Mononuclear cell (primary cell): ENCODE results near the gene RASAL3. TPM values are rescaled to one million over a fixed set of nuclear protein-coding genes. Genes with fewer than 3 reads are reported as not detected.
"Not testable (repeated sequence)": the region's sequence is repeated elsewhere in the genome, so short reads cannot be mapped to it uniquely, and the experiment has no call there.

Source experiments
- H3K27me3 ChIP-seq: 2 replicates; pipeline ENCODE4 v1.6.0; 2011; ENCODE audit warnings: low read length, control low read depth; ENCODE audit not compliant: insufficient read depth
- H3K4me1 ChIP-seq: 2 replicates; pipeline ENCODE4 v1.5.1; 2011; ENCODE audit warnings: mild to moderate bottlenecking, low read length, control low read depth; ENCODE audit not compliant: insufficient read depth
- H3K4me3 ChIP-seq: 2 replicates; pipeline ENCODE4 v1.5.1; 2011; ENCODE audit warnings: mild to moderate bottlenecking, low read length, moderate library complexity
- H3K9me3 ChIP-seq: 2 replicates; pipeline ENCODE4 v1.5.1; 2011; ENCODE audit warnings: low read depth, mild to moderate bottlenecking, control low read depth, low read length
- total RNA-seq: library from RNA; depleted of rRNA; stranded (reverse); fragments of >200 nt; gene quantifications from one replicate; pipeline ENCODE4 v1.2.3, GENCODE V29; 2012

RASAL3 gene
- total RNA-seq, 1 donor, result 31.3 TPM

DNA sequence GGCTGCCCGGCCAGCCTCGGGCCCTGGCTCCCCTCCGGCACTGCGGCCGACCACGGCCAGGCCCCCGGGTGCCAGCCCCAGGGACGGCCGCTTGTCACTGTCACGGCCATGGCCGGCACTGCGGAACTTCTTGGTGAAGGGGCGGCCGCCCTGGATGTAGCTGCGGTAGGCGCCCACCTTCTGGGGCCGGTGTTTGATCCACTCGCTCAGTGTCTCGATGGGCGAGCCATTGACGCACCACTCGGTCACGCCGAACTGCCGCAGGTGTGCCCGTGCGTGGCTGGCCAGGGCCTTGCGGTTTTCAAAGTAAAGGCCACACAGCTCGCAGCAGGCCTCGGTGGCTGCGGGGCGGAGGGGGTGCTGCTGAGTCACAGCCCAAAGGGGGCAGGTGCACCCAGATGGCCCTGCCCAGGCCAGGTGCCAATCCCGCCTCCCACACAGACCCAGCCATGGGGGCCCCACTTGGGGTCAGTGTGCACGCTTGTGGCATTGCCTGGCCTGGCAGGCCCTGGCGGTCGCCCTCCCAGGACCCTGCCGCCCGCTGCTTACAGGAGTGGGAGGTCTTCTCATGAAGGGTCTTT, 39.6 kb downstream of the RASAL3 start:
- Histone ChIP-seq H3K4me1 (peaks cover under 1% of the 10 kb centered on the region), H3K9me3 (no peaks in the 10 kb centered on the region), H3K4me3 (no peak overlapping the region), H3K27me3 (no peaks in the 10 kb centered on the region)

- Histone ChIP-seq H3K4me1 (peaks cover 6% of the 10 kb centered on the region), H3K27me3 (no peaks in the 10 kb centered on the region), H3K4me3 (no peak overlapping the region), H3K9me3 (no peaks in the 10 kb centered on the region)
These were observed 40.2 kb downstream of the RASAL3 start for GRCh38 chr19:15424121-15424520.

- no peaks in the 10 kb centered on the region for H3K27me3 ChIP-seq
- peaks cover 7% of the 10 kb centered on the region for H3K4me1 ChIP-seq
- H3K4me3 ChIP-seq, result no peak overlapping the region
- no peaks in the 10 kb centered on the region for H3K9me3 ChIP-seq
These were observed 41.2 kb downstream of the RASAL3 start for GRCh38 chr19:15423130-15423529.

DNA sequence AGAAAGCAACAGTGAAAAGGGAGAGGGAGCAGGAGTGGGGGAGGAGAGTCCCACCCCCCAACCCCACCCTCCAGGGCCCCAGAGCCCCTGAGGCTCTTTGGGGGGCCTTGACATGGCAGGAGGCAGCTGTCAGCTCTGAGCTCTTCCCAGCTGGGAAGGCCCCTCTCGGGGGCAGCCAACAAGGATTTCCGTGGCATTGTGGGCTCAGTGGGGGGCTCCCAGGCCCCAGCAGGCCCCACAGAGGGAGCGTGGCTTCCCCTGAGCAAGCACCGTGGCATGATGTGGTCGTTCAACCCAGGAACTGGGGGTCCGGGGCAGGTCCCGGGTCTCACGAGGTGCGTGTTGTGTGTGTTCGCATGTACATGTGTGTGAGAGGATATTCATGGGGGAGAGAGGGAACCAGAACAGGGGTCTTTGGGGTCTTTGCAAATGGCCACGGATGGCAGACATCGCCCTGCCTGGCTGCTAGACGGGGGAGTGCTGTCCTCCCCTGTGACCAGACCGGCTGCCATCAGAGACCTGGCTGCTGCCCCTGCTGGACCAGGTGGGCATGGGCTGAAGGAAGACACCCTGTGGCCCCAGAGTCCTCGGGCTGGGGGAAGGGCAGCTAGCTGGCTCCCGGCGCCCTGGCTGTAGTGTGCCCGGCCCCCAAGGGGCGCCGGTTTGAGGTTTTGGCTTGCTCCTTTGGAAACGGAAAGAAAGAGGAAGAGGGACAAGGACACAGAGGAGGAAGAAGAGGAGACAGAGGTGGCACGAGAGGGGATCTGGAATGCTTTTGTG, 41.9 kb downstream of the RASAL3 start:
- no peaks in the 10 kb centered on the region for H3K27me3 ChIP-seq
- H3K4me3 ChIP-seq, result no peak overlapping the region
- peaks cover 14% of the 10 kb centered on the region for H3K4me1 ChIP-seq
- no peaks in the 10 kb centered on the region for H3K9me3 ChIP-seq

DNA sequence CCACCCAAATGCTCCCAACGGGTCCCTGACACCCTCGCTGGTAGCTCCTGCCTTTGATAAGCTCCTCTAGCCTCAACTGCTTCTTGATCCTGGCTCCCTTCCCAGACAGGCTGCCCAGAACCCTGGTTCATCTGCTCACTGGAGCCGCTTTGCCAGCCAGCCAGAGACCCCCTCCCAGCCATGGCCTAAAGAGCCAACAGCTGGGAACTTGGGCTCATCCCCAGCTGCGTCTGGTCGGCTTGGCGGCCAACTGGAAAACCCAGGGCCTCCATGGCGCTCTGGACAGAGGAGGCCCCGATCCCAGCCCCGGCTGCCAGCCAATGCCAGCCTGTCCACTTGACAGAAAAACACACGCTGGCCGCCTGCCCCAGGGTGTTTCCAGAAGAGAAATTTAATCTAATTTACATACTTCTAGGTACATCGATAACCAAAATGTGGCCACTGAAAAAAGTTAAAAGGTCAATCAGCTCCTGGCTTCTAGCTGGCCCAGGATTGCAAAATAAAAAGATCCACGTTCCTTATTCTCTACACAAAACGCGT, 42.6 kb downstream of the RASAL3 start:
- Histone ChIP-seq H3K4me3 (no peak overlapping the region), H3K9me3 (no peaks in the 10 kb centered on the region), H3K27me3 (no peaks in the 10 kb centered on the region), H3K4me1 (peaks cover 21% of the 10 kb centered on the region)

GRCh38 chr19:15421136-15421695, 43.1 kb downstream of the RASAL3 start:
- Histone ChIP-seq H3K4me3 (no peak overlapping the region), H3K9me3 (no peaks in the 10 kb centered on the region), H3K27me3 (no peaks in the 10 kb centered on the region), H3K4me1 (peaks cover 25% of the 10 kb centered on the region)

GRCh38 chr19:15419413-15420025, 44.8 kb downstream of the RASAL3 start:
- Histone ChIP-seq H3K9me3 (no peaks in the 10 kb centered on the region), H3K4me3 (no peak overlapping the region), H3K27me3 (no peaks in the 10 kb centered on the region), H3K4me1 (peaks cover 32% of the 10 kb centered on the region)

GRCh38 chr19:15418579-15419412, 45.5 kb downstream of the RASAL3 start, which contains the start of gene AKAP8L:
AKAP8L (minus strand) TSS chr19:15418988; CDS start chr19:15418923, 65 bp downstream.
- Histone ChIP-seq H3K9me3 (no peaks in the 10 kb centered on the region), H3K27me3 (no peaks in the 10 kb centered on the region), H3K4me1 (peaks cover 32% of the 10 kb centered on the region), H3K4me3 (peak within 1 kb of the TSS; percentile 77)

DNA sequence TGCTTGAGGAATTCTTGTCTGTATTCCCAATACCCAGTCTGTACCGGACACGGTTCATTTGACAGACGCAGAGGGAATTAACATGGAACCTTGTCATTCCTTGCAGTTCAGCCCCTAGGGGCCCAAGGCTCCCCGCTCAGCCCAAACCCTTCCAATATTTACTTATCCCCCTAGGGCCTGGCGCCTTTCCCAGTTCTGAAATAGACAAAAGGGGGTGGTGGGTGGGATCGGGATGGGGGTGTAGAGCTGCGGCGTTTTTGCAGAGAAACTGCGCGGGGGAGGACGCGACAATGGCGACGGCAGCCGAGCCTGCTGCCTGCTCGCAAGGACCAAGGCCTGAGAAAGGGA, 46.1 kb downstream of the RASAL3 start:
- H3K9me3 ChIP-seq, result no peaks in the 10 kb centered on the region
- no peaks in the 10 kb centered on the region for H3K27me3 ChIP-seq
- peaks cover 35% of the 10 kb centered on the region for H3K4me1 ChIP-seq
- peak overlapping the region; percentile 77 for H3K4me3 ChIP-seq

DNA sequence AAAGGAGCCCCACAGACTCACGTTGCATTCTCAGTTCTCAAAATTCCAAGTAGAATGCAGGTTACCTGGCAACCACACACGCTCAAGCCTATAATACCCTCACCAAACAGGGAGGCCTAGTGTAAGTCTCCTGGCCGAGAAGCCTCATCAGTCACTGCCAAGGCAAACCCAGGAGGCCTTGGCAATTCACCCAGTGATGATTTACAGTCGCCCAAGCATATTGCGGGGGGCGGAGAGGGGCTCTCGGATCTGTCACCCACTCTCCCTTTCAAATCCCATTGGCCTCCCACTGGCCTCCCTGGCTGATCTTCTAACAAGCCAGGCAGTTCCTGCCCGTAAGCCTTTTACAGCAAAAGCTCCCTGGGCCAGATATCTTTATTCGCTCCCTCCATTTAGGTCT, 46.6 kb downstream of the RASAL3 start:
- Histone ChIP-seq H3K27me3 (no peaks in the 10 kb centered on the region), H3K4me3 (peak overlapping the region; percentile 77), H3K9me3 (no peaks in the 10 kb centered on the region), H3K4me1 (peaks cover 40% of the 10 kb centered on the region)

DNA sequence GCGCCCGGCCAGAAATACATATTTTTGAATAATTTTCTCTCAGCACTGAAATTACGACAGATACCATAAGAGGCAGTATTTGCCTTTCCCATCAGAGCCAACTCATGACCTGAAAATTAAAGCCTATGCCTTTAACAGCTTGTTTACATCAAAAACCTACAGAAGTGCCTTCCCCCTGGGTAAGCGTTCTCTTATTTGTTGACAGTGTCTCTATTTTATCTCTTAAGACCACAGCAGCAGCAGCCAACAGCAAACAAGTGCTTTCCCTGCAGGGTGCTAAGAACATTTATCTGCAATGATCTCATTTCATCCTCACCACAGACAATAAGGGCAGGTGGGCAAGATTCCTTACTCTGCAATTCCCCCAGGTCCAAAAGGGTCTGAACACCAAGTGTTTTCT, 51.5 kb downstream of the RASAL3 start:
- Histone ChIP-seq H3K27me3 (no peaks in the 10 kb centered on the region), H3K4me1 (peaks cover 30% of the 10 kb centered on the region), H3K9me3 (no peaks in the 10 kb centered on the region)

GRCh38 chr19:15411351-15411750, 53.0 kb downstream of the RASAL3 start:
- not testable (repeated sequence) for H3K27me3 ChIP-seq, H3K9me3 ChIP-seq, H3K4me3 ChIP-seq
- peaks cover 16% of the 10 kb centered on the region for H3K4me1 ChIP-seq

More for the DNA sequence above, 51.5 kb downstream of the RASAL3 start:
- H3K4me3 ChIP-seq, result no peak overlapping the region

- H3K4me1 ChIP-seq, result peaks cover 3% of the 10 kb centered on the region
- no peaks in the 10 kb centered on the region for H3K27me3 ChIP-seq
- no peak overlapping the region for H3K4me3 ChIP-seq
- no peaks in the 10 kb centered on the region for H3K9me3 ChIP-seq
These were observed 59.5 kb downstream of the RASAL3 start for GRCh38 chr19:15404780-15405211.

DNA sequence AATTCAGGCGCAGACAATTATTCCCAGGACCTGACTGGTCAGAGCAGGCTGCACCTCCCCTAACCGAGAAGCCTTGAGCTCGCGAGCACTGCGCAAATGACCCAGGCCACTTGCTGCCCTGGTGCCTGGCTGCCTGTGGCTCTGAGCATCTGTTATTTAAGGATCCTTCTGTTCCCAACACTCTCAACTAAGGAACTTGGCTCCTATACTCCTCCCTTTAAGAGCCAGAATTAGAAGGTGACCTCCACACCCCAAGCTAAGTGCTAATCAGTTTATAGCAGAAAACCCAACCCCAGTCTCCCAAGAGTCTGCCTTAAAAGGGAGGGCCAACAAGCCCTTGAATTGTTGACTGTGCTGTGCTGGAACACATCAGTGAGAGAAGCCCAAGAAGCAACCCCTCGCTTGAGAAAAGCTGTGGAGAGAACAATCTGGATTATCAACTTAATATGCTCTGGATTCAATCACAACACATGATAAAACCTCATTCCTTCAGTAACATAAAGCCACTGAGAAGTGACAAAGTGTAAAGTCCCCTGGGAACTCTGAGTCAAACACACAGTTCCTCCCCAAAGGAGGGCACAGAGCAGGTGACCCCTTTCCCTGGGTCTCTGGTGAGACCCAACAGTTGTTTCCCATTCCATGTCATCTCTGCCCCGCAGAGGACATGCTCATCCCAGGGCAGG, 60.1 kb downstream of the RASAL3 start:
- H3K27me3 ChIP-seq, result no peaks in the 10 kb centered on the region
- no peak overlapping the region for H3K4me3 ChIP-seq
- H3K9me3 ChIP-seq, result no peaks in the 10 kb centered on the region

More for the DNA sequence above, 60.1 kb downstream of the RASAL3 start:
- H3K4me1 ChIP-seq, result peaks cover 3% of the 10 kb centered on the region
